PFSK-1 (cell line): ENCODE data around the gene TM9SF3.

Experiments used
- FOXP2 ChIP-seq: optimal IDR thresholded peaks from 2 replicates; pipeline ENCODE3; 2011; ENCODE audit warnings: borderline replicate concordance, control low read depth, inconsistent platforms; ENCODE audit not compliant: insufficient read depth; ENCODE audit errors: extremely low read length, extremely low read depth
- POLR2AphosphoS5 ChIP-seq: IDR thresholded peaks from 2 replicates; pipeline ENCODE4 v1.6.1; 2012; ENCODE audit warnings: low read depth, mild to moderate bottlenecking, control low read depth, low read length, moderate library complexity
- SIN3A ChIP-seq: IDR thresholded peaks from 2 replicates; pipeline ENCODE4 v1.6.1; 2012; ENCODE audit warnings: mild to moderate bottlenecking, low read length, moderate library complexity, borderline replicate concordance; ENCODE audit not compliant: insufficient read depth
- TAF1 ChIP-seq: IDR thresholded peaks from 2 replicates; pipeline ENCODE4 v1.6.1; 2012; ENCODE audit warnings: low read length, control low read depth, borderline replicate concordance; ENCODE audit not compliant: insufficient read depth
- TF ChIP-seq, protein P1 (sequence below), 2 experiments: IDR thresholded peaks; 2 replicates each; pipeline versions ENCODE4 v1.6.1 to v1.8.0; 2011 to 2012; ENCODE audit warnings: low read depth in 2 of 2, low read length in 2 of 2, control low read depth in 1 of 2, inconsistent platforms in 1 of 2, mild to moderate bottlenecking in 1 of 2, moderate library complexity in 1 of 2; ENCODE audit not compliant: insufficient read depth in 1 of 2

TM9SF3 gene

DNA sequence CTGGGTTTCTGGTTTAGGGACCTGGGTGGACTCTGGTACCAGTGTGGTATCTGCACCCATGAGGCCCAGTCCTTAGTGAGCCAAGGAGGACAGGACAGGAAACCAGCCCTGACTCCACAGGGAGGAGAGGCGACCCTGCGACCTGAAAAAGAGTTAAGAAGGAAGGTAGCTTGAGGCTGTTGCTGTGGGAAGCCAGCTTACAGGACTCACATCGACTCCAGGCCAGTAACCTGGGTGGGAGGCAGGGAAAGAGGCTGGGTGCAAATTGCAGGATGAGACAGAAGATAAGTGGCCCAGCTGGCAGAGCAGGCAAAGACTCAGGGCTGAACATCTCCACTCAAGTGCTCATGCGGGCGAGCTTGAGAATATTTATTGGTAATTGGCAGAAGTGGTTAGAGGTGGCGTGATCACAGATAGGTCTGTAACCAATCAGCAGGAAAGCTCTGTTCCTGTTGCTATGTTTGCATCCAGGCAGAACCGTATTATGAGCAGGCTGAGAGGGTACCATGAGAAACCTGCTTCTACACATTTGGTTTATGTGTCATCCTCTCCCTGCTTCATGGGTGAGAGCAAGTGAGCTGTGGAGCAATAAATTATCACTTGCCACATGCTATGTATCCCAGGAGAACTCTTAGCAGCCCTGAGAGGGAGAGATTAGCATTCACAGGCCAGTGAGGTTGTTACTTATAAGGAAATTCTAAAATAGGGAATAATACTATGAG, 84.1 kb downstream of the TM9SF3 start:
- TF ChIP-seq TAF1 (no peak), POLR2AphosphoS5 (no peak), FOXP2 (no peak), SIN3A (no peak)
- TF ChIP-seq, protein P1, sequence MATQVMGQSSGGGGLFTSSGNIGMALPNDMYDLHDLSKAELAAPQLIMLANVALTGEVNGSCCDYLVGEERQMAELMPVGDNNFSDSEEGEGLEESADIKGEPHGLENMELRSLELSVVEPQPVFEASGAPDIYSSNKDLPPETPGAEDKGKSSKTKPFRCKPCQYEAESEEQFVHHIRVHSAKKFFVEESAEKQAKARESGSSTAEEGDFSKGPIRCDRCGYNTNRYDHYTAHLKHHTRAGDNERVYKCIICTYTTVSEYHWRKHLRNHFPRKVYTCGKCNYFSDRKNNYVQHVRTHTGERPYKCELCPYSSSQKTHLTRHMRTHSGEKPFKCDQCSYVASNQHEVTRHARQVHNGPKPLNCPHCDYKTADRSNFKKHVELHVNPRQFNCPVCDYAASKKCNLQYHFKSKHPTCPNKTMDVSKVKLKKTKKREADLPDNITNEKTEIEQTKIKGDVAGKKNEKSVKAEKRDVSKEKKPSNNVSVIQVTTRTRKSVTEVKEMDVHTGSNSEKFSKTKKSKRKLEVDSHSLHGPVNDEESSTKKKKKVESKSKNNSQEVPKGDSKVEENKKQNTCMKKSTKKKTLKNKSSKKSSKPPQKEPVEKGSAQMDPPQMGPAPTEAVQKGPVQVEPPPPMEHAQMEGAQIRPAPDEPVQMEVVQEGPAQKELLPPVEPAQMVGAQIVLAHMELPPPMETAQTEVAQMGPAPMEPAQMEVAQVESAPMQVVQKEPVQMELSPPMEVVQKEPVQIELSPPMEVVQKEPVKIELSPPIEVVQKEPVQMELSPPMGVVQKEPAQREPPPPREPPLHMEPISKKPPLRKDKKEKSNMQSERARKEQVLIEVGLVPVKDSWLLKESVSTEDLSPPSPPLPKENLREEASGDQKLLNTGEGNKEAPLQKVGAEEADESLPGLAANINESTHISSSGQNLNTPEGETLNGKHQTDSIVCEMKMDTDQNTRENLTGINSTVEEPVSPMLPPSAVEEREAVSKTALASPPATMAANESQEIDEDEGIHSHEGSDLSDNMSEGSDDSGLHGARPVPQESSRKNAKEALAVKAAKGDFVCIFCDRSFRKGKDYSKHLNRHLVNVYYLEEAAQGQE (IDR thresholded peaks at IDR 0.05; ENCODE audit: insufficient read depth in 1 of 2, low read depth in 2 of 2, low read length in 2 of 2): no peak

- no peak for TF ChIP-seq SIN3A
- TF ChIP-seq POLR2AphosphoS5: no peak
- no peak for TF ChIP-seq FOXP2
- TF ChIP-seq TAF1: no peak
- TF ChIP-seq, protein P1 (IDR thresholded peaks at IDR 0.05; ENCODE audit: insufficient read depth in 1 of 2, low read depth in 2 of 2, low read length in 2 of 2): no peak
These were observed 84.8 kb downstream of the TM9SF3 start for GRCh38 chr10:96501985-96502384.

DNA sequence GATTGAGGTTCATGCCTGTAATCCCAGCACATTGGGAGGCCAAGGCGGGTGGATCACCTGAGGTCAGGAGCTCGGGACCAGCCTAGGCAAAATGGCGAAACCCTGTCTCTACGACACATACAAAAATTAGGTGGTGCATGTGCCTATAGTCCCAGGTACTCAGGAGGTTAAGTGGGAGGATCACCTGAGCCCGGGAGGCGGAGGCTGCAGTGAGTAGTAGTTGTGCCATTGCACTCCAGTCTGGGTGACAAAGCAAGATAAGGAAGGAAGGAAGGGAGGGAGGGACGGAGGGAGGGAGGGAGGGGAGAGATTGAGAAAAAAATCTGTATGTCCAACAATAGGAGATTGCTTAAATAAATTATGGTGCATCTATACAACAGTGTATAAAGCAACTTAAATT, 86.3 kb downstream of the TM9SF3 start:
- TF ChIP-seq SIN3A: no peak
- TF ChIP-seq TAF1: no peak
- TF ChIP-seq POLR2AphosphoS5: no peak
- TF ChIP-seq FOXP2: no peak
- TF ChIP-seq, protein P1 (IDR thresholded peaks at IDR 0.05; ENCODE audit: insufficient read depth in 1 of 2, low read depth in 2 of 2, low read length in 2 of 2): no peak

- no peak for TF ChIP-seq TAF1
These were observed 86.8 kb downstream of the TM9SF3 start for GRCh38 chr10:96500050-96500449.

- no peak for TF ChIP-seq TAF1
- TF ChIP-seq SIN3A: no peak
- TF ChIP-seq POLR2AphosphoS5: no peak
- TF ChIP-seq, protein P1 (IDR thresholded peaks at IDR 0.05; ENCODE audit: insufficient read depth in 1 of 2, low read depth in 2 of 2, low read length in 2 of 2): no peak
- TF ChIP-seq FOXP2: no peak
These were observed 89.4 kb downstream of the TM9SF3 start for GRCh38 chr10:96497391-96497790.
